Measurements from ENCODE around the gene OGFR. TPM values are rescaled to one million over a fixed set of nuclear protein-coding genes. Genes with fewer than 3 reads are reported as not detected.

OGFR gene
- total and polyA plus RNA-seq, 2 donors (not counting 1 experiment from before 2014, with no cell fraction given) = 71.7 to 102 TPM

DNA sequence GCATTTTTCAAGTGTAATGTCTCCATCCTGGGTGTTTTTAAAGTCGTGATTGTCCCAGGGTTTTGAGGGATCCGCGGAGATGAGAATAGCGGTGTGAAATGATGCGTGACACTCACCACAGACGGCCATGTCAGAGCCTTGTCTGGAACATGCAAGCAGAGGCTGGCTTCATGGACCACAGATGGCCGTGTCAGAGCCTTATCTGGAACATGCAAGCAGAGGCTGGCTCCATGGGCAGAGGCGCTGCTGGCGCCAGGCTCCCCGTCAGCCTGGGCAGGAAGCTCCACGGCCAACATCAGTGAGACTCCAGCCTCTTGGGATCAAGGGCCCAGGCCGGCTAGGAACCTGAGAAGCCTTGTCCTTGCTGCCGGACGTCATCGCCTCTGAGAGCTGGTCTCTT, 16.0 kb upstream of the OGFR start:
- Mint-ChIP-seq H3K27ac (no peak overlapping the region), H3K27me3 (no peaks in the 10 kb centered on the region), H3K4me3 (no peak overlapping the region), H3K4me1 (peaks cover 16% of the 10 kb centered on the region), H3K9me3 (ENCODE audit: insufficient read depth) (no peaks in the 10 kb centered on the region)
- DNase-seq = no peak
- Histone ChIP-seq H3K4me1 (ENCODE audit: control insufficient read depth in 2 of 2, insufficient read depth in 2 of 2, low read length in 2 of 2) (peaks cover 4 to 19% of the 10 kb centered on the region in 2 donors), H3K9ac (ENCODE audit: low read length) (no peak overlapping the region), H3K9me3 (ENCODE audit: control extremely low read depth in 1 of 3, control insufficient read depth in 2 of 3, insufficient read depth in 1 of 3, low read length in 2 of 3) (no peaks in the 10 kb centered on the region), H3K36me3 (replicated peaks in 1 of 2; ENCODE audit: control extremely low read depth in 1 of 2, control insufficient read depth in 1 of 2, extremely low read depth in 1 of 2, insufficient read depth in 2 of 2, low read length in 1 of 2) (no peaks in the 10 kb centered on the region), H3K4me2 (replicated peaks; ENCODE audit: low read depth, low read length, poor library complexity, severe bottlenecking) (no peak overlapping the region), H3K4me3 (ENCODE audit: control extremely low read depth in 1 of 5, extremely low read depth in 1 of 5, insufficient read depth in 1 of 5, low read depth in 2 of 5, low read length in 4 of 5) (no peak overlapping the region), H3K27ac (ENCODE audit: low read length in 2 of 2) (no peak overlapping the region), H3K27me3 (replicated peaks in 1 of 4; ENCODE audit: control extremely low read depth in 1 of 4, control insufficient read depth in 3 of 4, insufficient read depth in 4 of 4, low read length in 3 of 4) (no peaks in the 10 kb centered on the region), H2AFZ (ENCODE audit: insufficient read depth, low read depth, low read length, poor library complexity, severe bottlenecking) (no peak overlapping the region), H4K20me1 (ENCODE audit: control insufficient read depth, insufficient read depth, low read length, poor library complexity, severe bottlenecking) (no peaks in the 10 kb centered on the region), H3K79me2 (ENCODE audit: control insufficient read depth, insufficient read depth, low read length) (no peaks in the 10 kb centered on the region)
- intact Hi-C loops (cut with micrococcal nuclease) = no loop called here
- POLR2A ChIA-PET = interaction anchor here (1.5 kb wide), 1 partner anchor 165 kb away, joined by 3 read pairs; no protein-coding TSS in a partner anchor
- CTCF ChIA-PET = interaction anchor here (0.5 to 2.4 kb wide), 7 partner anchors 9 to 289 kb away, joined by 3 to 10 read pairs (median 4); no protein-coding TSS in a partner anchor
- ATAC-seq (ENCODE audit: low read depth) = no peak
- WGBS (ENCODE audit: insufficient coverage) = 86% methylated on average over 15 of the region's 15 CpGs
- TF ChIP-seq EZH2 (IDR thresholded peaks at IDR 0.05; ENCODE audit: borderline replicate concordance, insufficient read depth, low read depth, low read length, poor library complexity, severe bottlenecking) = no peak
- TF ChIP-seq, protein P1, sequence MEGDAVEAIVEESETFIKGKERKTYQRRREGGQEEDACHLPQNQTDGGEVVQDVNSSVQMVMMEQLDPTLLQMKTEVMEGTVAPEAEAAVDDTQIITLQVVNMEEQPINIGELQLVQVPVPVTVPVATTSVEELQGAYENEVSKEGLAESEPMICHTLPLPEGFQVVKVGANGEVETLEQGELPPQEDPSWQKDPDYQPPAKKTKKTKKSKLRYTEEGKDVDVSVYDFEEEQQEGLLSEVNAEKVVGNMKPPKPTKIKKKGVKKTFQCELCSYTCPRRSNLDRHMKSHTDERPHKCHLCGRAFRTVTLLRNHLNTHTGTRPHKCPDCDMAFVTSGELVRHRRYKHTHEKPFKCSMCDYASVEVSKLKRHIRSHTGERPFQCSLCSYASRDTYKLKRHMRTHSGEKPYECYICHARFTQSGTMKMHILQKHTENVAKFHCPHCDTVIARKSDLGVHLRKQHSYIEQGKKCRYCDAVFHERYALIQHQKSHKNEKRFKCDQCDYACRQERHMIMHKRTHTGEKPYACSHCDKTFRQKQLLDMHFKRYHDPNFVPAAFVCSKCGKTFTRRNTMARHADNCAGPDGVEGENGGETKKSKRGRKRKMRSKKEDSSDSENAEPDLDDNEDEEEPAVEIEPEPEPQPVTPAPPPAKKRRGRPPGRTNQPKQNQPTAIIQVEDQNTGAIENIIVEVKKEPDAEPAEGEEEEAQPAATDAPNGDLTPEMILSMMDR (IDR thresholded peaks at IDR 0.05) = no peak

DNA sequence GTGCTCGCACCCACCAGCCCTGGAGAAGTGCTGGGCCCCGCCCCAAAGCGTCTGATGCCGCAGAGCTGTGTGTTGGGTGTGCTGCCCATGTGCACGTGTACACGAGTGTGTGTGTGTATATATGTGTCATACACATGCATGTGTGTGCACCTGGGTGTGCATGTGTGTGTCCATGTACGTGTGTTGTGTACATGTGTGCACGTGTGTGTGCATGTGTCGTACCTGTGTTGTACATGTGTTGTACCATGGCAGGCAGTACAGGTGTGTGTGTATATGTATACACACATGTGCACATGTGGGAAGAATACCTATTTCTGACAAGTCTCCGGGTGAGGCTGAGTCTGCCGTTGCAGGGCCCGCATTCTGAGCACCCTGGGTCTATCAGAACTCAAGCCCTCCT, 14.6 kb upstream of the OGFR start:
- H3K4me1 Mint-ChIP-seq = peaks cover 23% of the 10 kb centered on the region
- H3K36me3 ChIP-seq (replicated peaks in 1 of 2; ENCODE audit: control extremely low read depth in 1 of 2, control insufficient read depth in 1 of 2, extremely low read depth in 1 of 2, insufficient read depth in 2 of 2, low read length in 1 of 2) = no peaks in the 10 kb centered on the region
- no peak overlapping the region for H3K9ac ChIP-seq (ENCODE audit: low read length)
- H3K27ac Mint-ChIP-seq = peak overlapping the region; percentile 53
- WGBS (ENCODE audit: insufficient coverage) = 98% methylated on average over 6 of the region's 12 CpGs
- H3K27me3 ChIP-seq (replicated peaks in 1 of 4; ENCODE audit: control extremely low read depth in 1 of 4, control insufficient read depth in 3 of 4, insufficient read depth in 4 of 4, low read length in 3 of 4) = no peaks in the 10 kb centered on the region
- H4K20me1 ChIP-seq (ENCODE audit: control insufficient read depth, insufficient read depth, low read length, poor library complexity, severe bottlenecking) = no peaks in the 10 kb centered on the region
- H2AFZ ChIP-seq (ENCODE audit: insufficient read depth, low read depth, low read length, poor library complexity, severe bottlenecking) = no peak overlapping the region
- DNase-seq (no peak), ATAC-seq (ENCODE audit: low read depth) (no peak)
- TF ChIP-seq EZH2 (IDR thresholded peaks at IDR 0.05; ENCODE audit: borderline replicate concordance, insufficient read depth, low read depth, low read length, poor library complexity, severe bottlenecking) = no peak
- TF ChIP-seq, protein P1 (IDR thresholded peaks at IDR 0.05) = no peak
- H3K27ac ChIP-seq (ENCODE audit: low read length in 2 of 2) = no peak overlapping the region
- no peaks in the 10 kb centered on the region for H3K9me3 Mint-ChIP-seq (ENCODE audit: insufficient read depth)
- no peak overlapping the region for H3K4me3 ChIP-seq (ENCODE audit: control extremely low read depth in 1 of 5, extremely low read depth in 1 of 5, insufficient read depth in 1 of 5, low read depth in 2 of 5, low read length in 4 of 5)
- ChIA-PET CTCF (interaction anchor here (1.1 to 2.4 kb wide), 5 partner anchors 19 to 290 kb away, joined by 4 to 22 read pairs (median 9); no protein-coding TSS in a partner anchor), POLR2A (no interaction called here)
- peaks cover 8 to 30% of the 10 kb centered on the region in 2 donors for H3K4me1 ChIP-seq (ENCODE audit: control insufficient read depth in 2 of 2, insufficient read depth in 2 of 2, low read length in 2 of 2)
- intact Hi-C loops (cut with micrococcal nuclease) = loop anchor here (5.0 to 10.0 kb wide), 4 partner anchors 72 to 553 kb away; partner anchors contain the start of genes OSBPL2, RPS21, SLC17A9 and TCFL5
- H3K4me2 ChIP-seq (replicated peaks; ENCODE audit: low read depth, low read length, poor library complexity, severe bottlenecking) = no peak overlapping the region
- no peaks in the 10 kb centered on the region for H3K27me3 Mint-ChIP-seq
- H3K4me3 Mint-ChIP-seq = no peak overlapping the region
- H3K9me3 ChIP-seq (ENCODE audit: control extremely low read depth in 1 of 3, control insufficient read depth in 2 of 3, insufficient read depth in 1 of 3, low read length in 2 of 3) = no peaks in the 10 kb centered on the region
- no peaks in the 10 kb centered on the region for H3K79me2 ChIP-seq (ENCODE audit: control insufficient read depth, insufficient read depth, low read length)

Measured in B cell (primary cell).